ACC112 (cell line): ENCODE measurements around the gene CFAP300.

Experiments
- H2AFZ ChIP-seq: fragments of 200-600 bp; sonication (generic); one replicate; pipeline ENCODE4 v1.6.0; 2017; ENCODE audit warnings: antibody characterized with exemption, low read length; ENCODE audit not compliant: unreplicated experiment
- H3K27ac ChIP-seq: fragments of 200-600 bp; sonication (generic); 2 replicates; pipeline ENCODE4 v1.5.1; 2014; ENCODE audit warnings: low read depth, mild to moderate bottlenecking, antibody characterized with exemption, low read length, moderate library complexity
- H3K27me3 ChIP-seq: fragments of 200-600 bp; sonication (generic); 2 replicates; pipeline ENCODE4 v1.6.1; 2014; ENCODE audit warnings: mild to moderate bottlenecking, antibody characterized with exemption, low read length, moderate library complexity, mixed read lengths; ENCODE audit not compliant: insufficient read depth
- H3K36me3 ChIP-seq: fragments of 200-600 bp; sonication (generic); 2 replicates; pipeline ENCODE4 v1.6.1; 2016; ENCODE audit warnings: mild to moderate bottlenecking, antibody characterized with exemption, low read length, moderate library complexity, mixed read lengths; ENCODE audit not compliant: insufficient read depth
- H3K4me1 ChIP-seq: fragments of 200-600 bp; sonication (generic); one replicate; pipeline ENCODE4 v1.6.1; 2016; ENCODE audit warnings: low read length, mixed read lengths; ENCODE audit not compliant: insufficient read depth, unreplicated experiment, control insufficient read depth
- H3K4me3 ChIP-seq: fragments of 200-600 bp; sonication (generic); 2 replicates; pipeline ENCODE4 v1.5.1; 2014; ENCODE audit warnings: mild to moderate bottlenecking, low read depth, low read length
- H3K79me2 ChIP-seq: fragments of 200-600 bp; sonication (generic); one replicate; pipeline ENCODE4 v1.6.0; 2016; ENCODE audit warnings: low read length; ENCODE audit not compliant: control insufficient read depth, unreplicated experiment, insufficient read depth

The CFAP300 gene

DNA sequence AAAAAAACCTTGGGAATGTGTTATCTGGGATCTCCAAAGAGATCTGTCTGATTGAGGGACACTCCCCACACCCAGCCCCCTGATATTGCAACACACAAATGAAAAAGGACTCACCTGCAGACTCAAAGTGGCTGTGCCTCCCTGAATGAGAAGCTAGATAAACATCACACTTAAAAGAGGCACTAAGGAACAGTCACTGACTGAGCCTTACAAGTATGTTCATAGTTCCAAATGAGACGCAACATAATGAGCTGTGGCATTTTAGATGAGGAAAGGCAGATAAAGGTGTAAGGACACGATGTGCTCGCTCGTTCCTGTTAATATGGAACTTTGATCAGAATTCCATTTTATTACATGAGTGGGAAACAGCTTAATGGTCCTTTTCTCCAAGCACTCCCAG, 21.0 kb upstream of the CFAP300 start:
- H2AFZ ChIP-seq, result no peak overlapping the region
- H3K79me2 ChIP-seq, result no peaks in the 10 kb centered on the region
- no peaks in the 10 kb centered on the region for H3K27me3 ChIP-seq
- no peaks in the 10 kb centered on the region for H3K36me3 ChIP-seq
- H3K4me3 ChIP-seq, result no peak overlapping the region
- H3K4me1 ChIP-seq, result no peaks in the 10 kb centered on the region
- no peak overlapping the region for H3K27ac ChIP-seq

- Histone ChIP-seq H3K36me3 (no peaks in the 10 kb centered on the region), H3K27ac (no peak overlapping the region), H2AFZ (no peak overlapping the region), H3K4me3 (no peak overlapping the region), H3K27me3 (no peaks in the 10 kb centered on the region), H3K4me1 (no peaks in the 10 kb centered on the region), H3K79me2 (no peaks in the 10 kb centered on the region)
Observed at GRCh38 chr11:102026959-102027358, 20.3 kb upstream of the CFAP300 start.

DNA sequence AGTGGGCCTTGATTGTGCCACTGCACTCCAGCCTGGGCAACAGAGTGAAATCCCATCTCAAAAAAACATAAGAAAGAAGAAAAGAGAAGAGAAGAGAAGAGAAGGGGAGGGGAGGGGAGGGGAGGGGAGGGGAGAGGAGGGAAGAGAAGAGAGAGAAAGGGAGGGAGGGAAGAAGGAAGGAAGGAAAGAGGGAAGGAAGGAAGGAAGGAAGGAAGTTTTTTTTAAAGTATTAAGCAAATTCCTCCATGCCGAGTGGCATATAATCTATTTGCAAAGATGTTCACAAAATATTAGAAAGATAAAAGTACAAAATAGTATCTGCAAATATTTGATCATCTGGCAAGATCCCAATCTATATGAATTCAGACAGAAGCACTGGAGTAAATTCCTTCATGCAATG, 10.5 kb upstream of the CFAP300 start:
- no peak overlapping the region for H2AFZ ChIP-seq
- H3K79me2 ChIP-seq, result no peaks in the 10 kb centered on the region
- no peak overlapping the region for H3K4me3 ChIP-seq
- H3K4me1 ChIP-seq, result no peaks in the 10 kb centered on the region
- H3K27me3 ChIP-seq, result no peaks in the 10 kb centered on the region
- no peaks in the 10 kb centered on the region for H3K36me3 ChIP-seq
- H3K27ac ChIP-seq, result no peak overlapping the region

GRCh38 chr11:102046841-102047240, 396 bp upstream of the CFAP300 start:
- Histone ChIP-seq H3K79me2 (peaks cover 2% of the 10 kb centered on the region), H3K36me3 (no peaks in the 10 kb centered on the region), H3K4me3 (peak overlapping the region; percentile 80), H3K27ac (peak overlapping the region; percentile 84), H2AFZ (peak overlapping the region; percentile 30), H3K4me1 (peaks cover 6% of the 10 kb centered on the region), H3K27me3 (no peaks in the 10 kb centered on the region)

DNA sequence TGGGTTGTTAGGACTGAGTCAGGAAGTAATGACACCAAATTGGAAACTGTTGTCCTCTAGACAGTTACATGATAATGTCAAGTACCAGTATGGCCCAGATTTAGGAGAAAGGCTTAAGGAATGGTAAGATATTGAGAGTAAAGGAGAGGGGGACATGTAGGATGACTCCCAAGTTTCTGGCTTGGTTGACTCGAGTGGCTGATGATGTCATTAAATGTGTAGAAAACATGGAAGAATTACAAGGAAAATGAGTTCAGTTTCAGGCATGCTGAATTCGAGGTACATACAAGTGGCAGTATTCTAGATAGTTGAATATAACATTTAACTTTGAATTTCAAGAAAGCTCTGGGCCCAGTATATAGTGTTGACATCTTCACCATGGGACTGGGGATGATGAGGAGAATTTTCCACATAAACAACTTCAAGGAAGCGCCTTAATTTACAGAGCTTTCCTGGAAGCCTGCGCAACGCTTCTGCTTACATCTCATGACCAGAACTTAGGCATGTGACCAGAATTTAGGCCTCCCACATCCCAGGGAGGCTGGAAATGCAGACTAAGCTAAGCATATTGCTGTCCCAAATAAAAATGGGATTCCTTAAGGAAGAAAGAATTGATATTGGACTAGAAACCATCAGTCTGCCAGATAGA, 3.8 kb downstream of the CFAP300 start:
- H3K79me2 ChIP-seq, result peaks cover 2% of the 10 kb centered on the region
- no peaks in the 10 kb centered on the region for H3K27me3 ChIP-seq
- no peak overlapping the region for H3K4me3 ChIP-seq
- H3K36me3 ChIP-seq, result no peaks in the 10 kb centered on the region
- H3K4me1 ChIP-seq, result peaks cover 6% of the 10 kb centered on the region
- H3K27ac ChIP-seq, result no peak overlapping the region
- H2AFZ ChIP-seq, result no peak overlapping the region

- Histone ChIP-seq H3K27me3 (no peaks in the 10 kb centered on the region), H2AFZ (no peak overlapping the region), H3K36me3 (peaks cover 7% of the 10 kb centered on the region), H3K79me2 (no peaks in the 10 kb centered on the region), H3K4me3 (no peak overlapping the region), H3K4me1 (no peaks in the 10 kb centered on the region), H3K27ac (no peak overlapping the region)
Observed at GRCh38 chr11:102061276-102061675, 14.0 kb downstream of the CFAP300 start.

GRCh38 chr11:102062106-102062505, 14.9 kb downstream of the CFAP300 start:
- Histone ChIP-seq H3K27me3 (no peaks in the 10 kb centered on the region), H2AFZ (no peak overlapping the region), H3K36me3 (peaks cover 7% of the 10 kb centered on the region), H3K4me1 (no peaks in the 10 kb centered on the region), H3K27ac (no peak overlapping the region), H3K4me3 (no peak overlapping the region), H3K79me2 (no peaks in the 10 kb centered on the region)

GRCh38 chr11:102064316-102064715, 17.1 kb downstream of the CFAP300 start:
- no peaks in the 10 kb centered on the region for H3K4me1 ChIP-seq
- H3K27me3 ChIP-seq, result no peaks in the 10 kb centered on the region
- H3K36me3 ChIP-seq, result peaks cover 5% of the 10 kb centered on the region; the same call in 1 of the 2 replicates
- no peak overlapping the region for H2AFZ ChIP-seq
- H3K4me3 ChIP-seq, result no peak overlapping the region
- no peaks in the 10 kb centered on the region for H3K79me2 ChIP-seq
- H3K27ac ChIP-seq, result no peak overlapping the region

DNA sequence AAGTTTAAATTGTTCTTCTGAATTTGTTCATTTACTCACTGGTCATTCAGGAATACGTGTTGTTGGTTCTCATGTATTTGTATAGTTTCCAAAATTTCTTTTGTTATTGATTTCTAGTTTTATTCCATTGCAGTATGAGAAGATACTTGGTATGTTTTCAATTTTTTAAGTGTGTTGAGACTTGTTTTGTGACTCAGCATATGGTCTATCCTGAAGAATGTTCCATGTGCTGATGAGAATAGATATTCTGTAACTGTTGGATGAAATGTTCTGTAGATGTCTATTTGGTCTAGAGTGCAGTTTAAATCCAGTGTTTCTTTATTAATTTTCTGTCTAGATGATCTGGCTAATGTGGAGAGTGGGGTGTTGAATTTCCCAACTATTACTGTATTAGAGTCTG, 23.5 kb downstream of the CFAP300 start:
- Histone ChIP-seq H3K4me1 (no peaks in the 10 kb centered on the region), H3K27me3 (no peaks in the 10 kb centered on the region), H3K36me3 (peaks cover 18% of the 10 kb centered on the region), H3K79me2 (no peaks in the 10 kb centered on the region), H3K27ac (no peak overlapping the region), H2AFZ (no peak overlapping the region), H3K4me3 (no peak overlapping the region)

DNA sequence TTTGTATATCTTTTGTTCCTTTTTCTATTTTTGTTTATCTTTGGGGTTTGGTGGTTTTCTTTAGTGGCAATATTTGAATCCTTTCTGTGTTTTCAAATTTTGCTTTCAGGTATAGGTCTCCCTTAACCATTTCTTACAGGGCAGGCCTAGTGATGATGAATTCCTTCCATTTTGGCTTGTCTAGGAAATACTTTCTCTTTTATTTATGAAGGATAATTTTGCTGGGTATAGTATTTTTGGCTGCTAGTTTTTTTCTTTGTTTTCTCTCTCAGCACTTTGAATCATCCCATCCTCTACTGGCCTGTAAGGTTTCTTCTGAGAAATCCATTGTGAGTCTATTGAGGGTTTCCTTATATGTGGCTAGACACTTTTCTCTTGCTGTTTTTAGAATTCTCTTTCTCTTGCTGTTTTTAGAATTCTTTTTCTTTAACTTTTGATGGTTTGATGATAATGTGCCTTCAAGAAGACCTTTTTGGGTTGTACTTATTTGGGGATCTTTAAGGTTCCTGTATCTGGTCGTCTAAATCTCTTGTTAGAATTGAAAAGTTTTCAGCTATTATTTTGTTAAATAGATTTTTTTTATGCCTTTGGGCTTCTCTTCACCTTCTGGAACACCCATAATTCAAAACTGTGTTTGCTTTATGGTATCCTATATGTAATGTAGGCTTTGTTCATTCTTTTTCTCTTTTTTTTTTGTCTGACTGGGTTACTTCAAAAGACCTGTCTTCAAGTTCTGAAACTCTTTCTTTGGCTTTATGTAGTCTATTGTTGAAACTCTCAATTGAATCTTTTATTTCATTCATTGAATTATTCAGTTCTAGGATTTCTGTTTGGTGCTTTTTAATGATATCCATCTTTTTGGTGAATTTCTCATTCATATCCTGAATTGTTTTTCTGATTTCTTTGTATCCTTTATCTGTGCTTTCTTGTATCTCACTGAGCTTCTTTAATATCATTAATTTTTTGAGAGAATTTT, 24.5 kb downstream of the CFAP300 start:
- Histone ChIP-seq H3K4me1 (no peaks in the 10 kb centered on the region), H3K79me2 (no peaks in the 10 kb centered on the region), H3K36me3 (peaks cover 18% of the 10 kb centered on the region), H3K27me3 (no peaks in the 10 kb centered on the region), H3K27ac (no peak overlapping the region), H2AFZ (no peak overlapping the region), H3K4me3 (no peak overlapping the region)

DNA sequence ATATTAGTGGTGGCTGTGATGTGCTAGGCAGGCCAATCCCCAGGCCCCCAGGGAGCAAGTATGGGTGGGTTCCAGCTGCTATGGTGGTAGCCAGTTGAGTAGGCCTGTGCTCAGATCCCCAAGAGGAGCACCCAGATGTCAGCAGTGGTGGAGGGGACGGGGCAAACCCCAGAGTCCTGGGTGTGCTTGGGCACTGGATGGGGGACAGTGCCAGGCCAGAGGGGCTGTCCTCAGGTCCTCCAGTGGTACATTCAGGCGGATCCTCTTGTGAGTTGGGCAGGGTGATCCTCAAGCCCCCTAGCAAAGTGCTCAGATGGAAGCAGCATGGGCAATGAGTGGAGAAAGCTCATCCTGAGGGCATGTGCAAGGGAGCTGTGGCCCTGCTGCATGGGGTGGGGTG, 26.0 kb downstream of the CFAP300 start:
- Histone ChIP-seq H3K79me2 (no peaks in the 10 kb centered on the region), H3K36me3 (peaks cover 18% of the 10 kb centered on the region), H3K27me3 (no peaks in the 10 kb centered on the region), H3K4me1 (no peaks in the 10 kb centered on the region), H3K27ac (no peak overlapping the region), H3K4me3 (no peak overlapping the region), H2AFZ (no peak overlapping the region)
